Gastroesophageal sphincter (tissue), 3 donors: ENCODE results near the gene TTLL7.

Source experiments
- POLR2A ChIP-seq, 2 donors: fragments of 450-650 bp; IDR thresholded peaks; one replicate each; pipeline ENCODE4 v1.6.1; 2017; ENCODE audit warnings: antibody characterized with exemption in 2 of 2, mild to moderate bottlenecking in 2 of 2, moderate library complexity in 1 of 2
- TF ChIP-seq, protein P1 (sequence below), 4 experiments: fragments of 200-600 bp in 2 of 4; fragments of 450-650 bp in 2 of 4; sonication (generic) in 1 of 4; IDR thresholded peaks; one replicate each; pipeline ENCODE4 v1.5.1; 2017 to 2019; ENCODE audit warnings: antibody characterized with exemption in 4 of 4, mild to moderate bottlenecking in 2 of 4, moderate library complexity in 2 of 4

DNA sequence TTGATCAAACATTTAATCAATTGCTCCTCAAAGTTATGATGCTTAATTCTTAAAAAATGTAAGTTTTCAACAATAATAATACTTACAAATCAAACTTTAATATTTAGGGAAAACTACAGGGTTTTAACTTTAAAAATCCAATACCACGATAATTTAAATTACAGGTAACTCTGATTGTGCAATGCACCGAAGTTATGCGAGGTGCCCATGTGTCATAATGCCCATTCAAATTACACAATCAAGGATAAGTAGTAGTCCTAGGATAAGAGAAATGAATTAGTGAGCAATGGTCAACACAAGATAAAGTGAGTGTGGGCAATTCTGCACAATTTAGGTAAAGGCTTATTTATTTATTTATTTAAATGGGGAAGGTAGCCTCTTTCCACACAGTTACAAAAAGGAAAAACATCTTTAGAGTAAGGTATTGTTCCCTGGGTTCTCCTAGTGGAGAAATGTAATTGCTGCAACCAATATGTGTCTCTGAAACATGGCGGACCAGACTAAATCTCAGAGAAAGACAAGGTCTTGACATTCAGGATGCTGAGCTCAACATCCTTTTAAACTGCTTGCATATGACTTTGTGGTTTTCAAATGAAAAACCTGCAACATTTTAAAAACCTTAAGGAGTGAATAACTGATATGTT is 164.2 kb downstream of the TTLL7 start:
- TF ChIP-seq, protein P1, sequence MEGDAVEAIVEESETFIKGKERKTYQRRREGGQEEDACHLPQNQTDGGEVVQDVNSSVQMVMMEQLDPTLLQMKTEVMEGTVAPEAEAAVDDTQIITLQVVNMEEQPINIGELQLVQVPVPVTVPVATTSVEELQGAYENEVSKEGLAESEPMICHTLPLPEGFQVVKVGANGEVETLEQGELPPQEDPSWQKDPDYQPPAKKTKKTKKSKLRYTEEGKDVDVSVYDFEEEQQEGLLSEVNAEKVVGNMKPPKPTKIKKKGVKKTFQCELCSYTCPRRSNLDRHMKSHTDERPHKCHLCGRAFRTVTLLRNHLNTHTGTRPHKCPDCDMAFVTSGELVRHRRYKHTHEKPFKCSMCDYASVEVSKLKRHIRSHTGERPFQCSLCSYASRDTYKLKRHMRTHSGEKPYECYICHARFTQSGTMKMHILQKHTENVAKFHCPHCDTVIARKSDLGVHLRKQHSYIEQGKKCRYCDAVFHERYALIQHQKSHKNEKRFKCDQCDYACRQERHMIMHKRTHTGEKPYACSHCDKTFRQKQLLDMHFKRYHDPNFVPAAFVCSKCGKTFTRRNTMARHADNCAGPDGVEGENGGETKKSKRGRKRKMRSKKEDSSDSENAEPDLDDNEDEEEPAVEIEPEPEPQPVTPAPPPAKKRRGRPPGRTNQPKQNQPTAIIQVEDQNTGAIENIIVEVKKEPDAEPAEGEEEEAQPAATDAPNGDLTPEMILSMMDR (IDR thresholded peaks at IDR 0.05), result no peak
- no peak for TF ChIP-seq POLR2A (IDR thresholded peaks at IDR 0.05)
